H1 (cell line): ENCODE measurements around the gene ZNF791. TPM values are rescaled to one million over a fixed set of nuclear protein-coding genes. Genes with fewer than 3 reads are reported as not detected.

Source experiments
- CTCF ChIA-PET: fragments of 300-600 bp; sonication (Branson Sonifier 250); formaldehyde crosslinking; loops from one replicate; lab custom pipeline; 2021; ENCODE audit not compliant: partially characterized antibody; lab: Charles Lee
- POLR2A ChIA-PET: fragments of 300-600 bp; sonication (Branson Sonifier 250); formaldehyde crosslinking; loops from one replicate; lab custom pipeline; 2021; ENCODE audit warnings: inconsistent platforms; ENCODE audit not compliant: partially characterized antibody; lab: Charles Lee
- DNase-seq, 2 experiments: peaks; one replicate each; pipeline versions ENCODE4 v3.0.0 to v3.0.0-alpha.2; 2010 to 2022; ENCODE audit warnings: low spot score in 2 of 2, low read depth in 1 of 2, mixed read lengths in 1 of 2
- FAIRE-seq: peaks from 2 replicates; lab custom pipeline; 2011; peaks lifted over from hg19 to GRCh38; lab: Jason Lieb, UNC
- H2AFZ ChIP-seq: 2 replicates; pipeline ENCODE4 v1.8.1; 2012; ENCODE audit warnings: low read length, inconsistent platforms
- H2AK5ac ChIP-seq: 2 replicates; pipeline ENCODE4 v1.6.1; 2013; ENCODE audit warnings: low read depth, low read length
- H2BK120ac ChIP-seq: replicated peaks from 2 replicates; pipeline ENCODE3; 2013; ENCODE audit warnings: low read depth, low read length, inconsistent platforms
- H2BK12ac ChIP-seq: 2 replicates; pipeline ENCODE4 v1.6.1; 2013; ENCODE audit warnings: low read depth, low read length
- H2BK15ac ChIP-seq: 2 replicates; pipeline ENCODE4 v1.6.1; 2013; ENCODE audit warnings: low read length
- H2BK20ac ChIP-seq: 2 replicates; pipeline ENCODE4 v1.6.1; 2013; ENCODE audit warnings: low read length
- H2BK5ac ChIP-seq: 2 replicates; pipeline ENCODE4 v1.6.1; 2013; ENCODE audit warnings: low read depth, low read length
- H3K14ac ChIP-seq: 2 replicates; pipeline ENCODE4 v1.6.1; 2013; ENCODE audit warnings: inconsistent platforms; ENCODE audit not compliant: insufficient read length
- H3K18ac ChIP-seq: 2 replicates; pipeline ENCODE4 v1.6.1; 2013; ENCODE audit warnings: low read length; ENCODE audit errors: extremely low read depth
- H3K23ac ChIP-seq: 2 replicates; pipeline ENCODE4 v1.6.1; 2013; ENCODE audit warnings: inconsistent platforms; ENCODE audit not compliant: insufficient read length
- H3K23me2 ChIP-seq: 2 replicates; pipeline ENCODE4 v1.6.1; 2013; ENCODE audit warnings: low read depth, low read length
- H3K27ac ChIP-seq: 2 replicates; pipeline ENCODE4 v1.6.1; 2011; ENCODE audit warnings: low read depth, low read length, inconsistent platforms
- H3K27me3 ChIP-seq, 4 experiments: replicated peaks in 1 of 4; 1 replicate in 1 of 4; 2 replicates in 3 of 4; pipeline versions ENCODE4 v1.6.1 to v1.8.1; 2011 to 2013; ENCODE audit warnings: low read length in 3 of 4, mild to moderate bottlenecking in 3 of 4, inconsistent platforms in 2 of 4, mixed read lengths in 2 of 4, moderate library complexity in 1 of 4; ENCODE audit not compliant: control insufficient read depth in 3 of 4, insufficient read depth in 3 of 4; ENCODE audit errors: extremely low read depth in 1 of 4
- H3K36me3 ChIP-seq, 4 experiments: 2 replicates each; pipeline versions ENCODE4 v1.6.1 to v1.8.1; 2011 to 2013; ENCODE audit warnings: mild to moderate bottlenecking in 4 of 4, low read length in 3 of 4, moderate library complexity in 2 of 4, control low read depth in 1 of 4, inconsistent platforms in 1 of 4; ENCODE audit not compliant: insufficient read depth in 4 of 4, control insufficient read depth in 2 of 4
- H3K4ac ChIP-seq: replicated peaks from 2 replicates; pipeline ENCODE3; 2013; ENCODE audit warnings: low read length, low read depth, mixed read lengths, inconsistent platforms; ENCODE audit not compliant: insufficient read length
- H3K4me1 ChIP-seq, 4 experiments: replicated peaks in 1 of 4; 1 replicate in 1 of 4; 2 replicates in 3 of 4; pipeline versions ENCODE4 v1.6.1 to v1.8.1; 2011 to 2013; ENCODE audit warnings: low read length in 3 of 4, inconsistent platforms in 2 of 4, mixed read lengths in 1 of 4; ENCODE audit not compliant: insufficient read depth in 4 of 4, control insufficient read depth in 3 of 4
- H3K4me2 ChIP-seq, 2 experiments: 2 replicates each; pipeline versions ENCODE4 v1.6.1 to v1.8.1; 2011 to 2013; ENCODE audit warnings: low read depth in 2 of 2, low read length in 2 of 2, control low read depth in 1 of 2, inconsistent platforms in 1 of 2, mild to moderate bottlenecking in 1 of 2; ENCODE audit not compliant: insufficient read depth in 1 of 2
- H3K4me3 ChIP-seq, 4 experiments: fragments of 200-600, 300-600 bp in 1 of 4; sonication (generic), shearing (Covaris generic), sonication (Bioruptor Twin) in 1 of 4; 2 replicates each; pipeline versions ENCODE4 v1.5.1 to v1.8.1; 2011 to 2016; ENCODE audit warnings: low read length in 4 of 4, low read depth in 3 of 4, control low read depth in 2 of 4, inconsistent platforms in 2 of 4, mild to moderate bottlenecking in 2 of 4, mixed read lengths in 1 of 4, moderate library complexity in 1 of 4; ENCODE audit not compliant: insufficient read depth in 2 of 4; ENCODE audit errors: extremely low read depth in 1 of 4
- H3K56ac ChIP-seq: replicated peaks from 2 replicates; pipeline ENCODE3; 2013; ENCODE audit warnings: low read depth, mild to moderate bottlenecking, mixed read lengths, low read length, inconsistent platforms; ENCODE audit not compliant: insufficient read length
- H3K79me1 ChIP-seq: 2 replicates; pipeline ENCODE4 v1.6.1; 2013; ENCODE audit warnings: low read depth, low read length, control low read depth
- H3K79me2 ChIP-seq, 2 experiments: 2 replicates each; pipeline versions ENCODE4 v1.6.1 to v1.8.1; 2012 to 2013; ENCODE audit warnings: low read length in 2 of 2, mild to moderate bottlenecking in 2 of 2, inconsistent platforms in 1 of 2; ENCODE audit not compliant: insufficient read depth in 2 of 2, control insufficient read depth in 1 of 2
- H3K9ac ChIP-seq, 4 experiments: replicated peaks in 1 of 4; 1 replicate in 1 of 4; 2 replicates in 3 of 4; pipeline versions ENCODE4 v1.6.1 to v1.8.1; 2011 to 2013; ENCODE audit warnings: low read depth in 3 of 4, low read length in 3 of 4, control low read depth in 2 of 4, mild to moderate bottlenecking in 2 of 4, moderate library complexity in 2 of 4, inconsistent platforms in 1 of 4; ENCODE audit errors: extremely low read depth in 1 of 4
- H3K9me3 ChIP-seq, 2 experiments: 2 replicates each; pipeline versions ENCODE4 v1.6.1 to v1.8.1; 2012 to 2013; ENCODE audit warnings: mild to moderate bottlenecking in 2 of 2, moderate library complexity in 2 of 2, control low read depth in 1 of 2, inconsistent platforms in 1 of 2, low read depth in 1 of 2, low read length in 1 of 2, mixed read lengths in 1 of 2; ENCODE audit not compliant: insufficient read depth in 2 of 2
- H4K20me1 ChIP-seq, 2 experiments: replicated peaks in 1 of 2; 2 replicates each; pipeline versions ENCODE3 to v1.8.1; 2011 to 2013; ENCODE audit warnings: inconsistent platforms in 2 of 2, low read length in 2 of 2, mild to moderate bottlenecking in 1 of 2; ENCODE audit not compliant: insufficient read depth in 2 of 2, control insufficient read depth in 1 of 2
- H4K5ac ChIP-seq: 2 replicates; pipeline ENCODE4 v1.6.1; 2013; ENCODE audit warnings: low read length, low read depth, mixed read lengths, inconsistent platforms; ENCODE audit not compliant: insufficient read length
- H4K8ac ChIP-seq: 2 replicates; pipeline ENCODE4 v1.8.0; 2013; ENCODE audit warnings: mild to moderate bottlenecking, moderate library complexity, low read length, inconsistent platforms; ENCODE audit not compliant: insufficient read depth; ENCODE audit errors: extremely low read depth
- H4K91ac ChIP-seq: replicated peaks from 2 replicates; pipeline ENCODE3; 2013; ENCODE audit warnings: low read length, mixed read lengths, inconsistent platforms; ENCODE audit not compliant: insufficient read length
- BCL11A ChIP-seq, 2 experiments: IDR thresholded peaks; one replicate each; pipeline ENCODE4 v1.6.1; 2011; ENCODE audit warnings: low read depth in 2 of 2, low read length in 2 of 2, mild to moderate bottlenecking in 2 of 2
- CHD1 ChIP-seq: IDR thresholded peaks from 2 replicates; pipeline ENCODE4 v1.6.1; 2012; ENCODE audit warnings: low read depth, low read length, improper control_type of control experiment
- CREB1 ChIP-seq: IDR thresholded peaks from 2 replicates; pipeline ENCODE4 v1.6.1; 2012; ENCODE audit warnings: inconsistent platforms
- EZH2 ChIP-seq: fragments of 200-600 bp; sonication (generic); IDR thresholded peaks from 2 replicates; pipeline ENCODE4 v1.7.1; 2012; ENCODE audit warnings: low read depth, mild to moderate bottlenecking, moderate library complexity, low read length, inconsistent platforms; ENCODE audit not compliant: severe bottlenecking
- FOSL1 ChIP-seq: IDR thresholded peaks from 2 replicates; pipeline ENCODE4 v1.6.1; 2011; ENCODE audit warnings: mild to moderate bottlenecking, low read depth, low read length, moderate library complexity; ENCODE audit not compliant: insufficient read depth
- SIX5 ChIP-seq: IDR thresholded peaks from 2 replicates; pipeline ENCODE4 v1.6.1; 2011; ENCODE audit warnings: mild to moderate bottlenecking, low read depth, low read length
- SP4 ChIP-seq: IDR thresholded peaks from 2 replicates; pipeline ENCODE4 v1.6.1; 2012; ENCODE audit warnings: low read length, inconsistent platforms
- TBP ChIP-seq: IDR thresholded peaks from 2 replicates; pipeline ENCODE4 v1.6.1; 2011; ENCODE audit warnings: low read depth, low read length, improper control_type of control experiment
- USF2 ChIP-seq: IDR thresholded peaks from 2 replicates; pipeline ENCODE4 v1.6.1; 2011; ENCODE audit warnings: low read length, improper control_type of control experiment
- ZNF274 ChIP-seq: IDR thresholded peaks from 2 replicates; pipeline ENCODE4 v1.7.0; 2012; ENCODE audit warnings: low read length, borderline replicate concordance; ENCODE audit errors: extremely low read depth
- WGBS, 2 experiments: shearing (Covaris generic) in 1 of 2; methylation state at CpG; one replicate each; pipeline versions ENCODE4 v1.1.6 to v1.1.7; 2013 to 2015; ENCODE audit warnings: low lambda C conversion rate in 2 of 2, mixed read lengths in 2 of 2, inconsistent platforms in 1 of 2, low coverage in 1 of 2, missing lambda C conversion rate in 1 of 2; ENCODE audit not compliant: insufficient replicate concordance in 2 of 2, insufficient coverage in 1 of 2, insufficient read length in 1 of 2; ENCODE audit errors: extremely low coverage in 1 of 2, missing lambda C conversion rate in 1 of 2; 5-methylcytosine and 5-hydroxymethylcytosine counted together
- polyA plus RNA-seq, 7 experiments: library from polyadenylated mRNA; depleted of rRNA in 3 of 7; stranded (reverse) in 5 of 7; unstranded in 2 of 7; fragments of >200 nt in 5 of 7; fragments of 200-250 nt in 2 of 7; gene quantifications; 1 replicate in 5 of 7; 2 replicates in 1 of 7; 4 replicates in 1 of 7; pipeline versions ENCODE4 v1.2.1 to v1.2.3, GENCODE V29; 2011 to 2013; ENCODE audit warnings: missing spikeins in 2 of 7, mixed read lengths in 2 of 7
- total RNA-seq: library from RNA; stranded (reverse); fragmentation: NEBNext Ultra II Directional; extraction: Animal tissue kit (Norgen Biotek cat#: 25700); gene quantifications from 2 replicates; pipeline ENCODE4 v1.2.1, GENCODE V29; 2021

Gene ZNF791
- total and polyA plus RNA-seq, 2 of the 8 experiments (the other 6 are each of a cell fraction or from before 2014, with no cell fraction given), result 4.1 to 18.6 TPM

GRCh38 chr19:12629215-12629614 is 18.5 kb downstream of the ZNF791 start:
- Histone ChIP-seq H3K4me3 (0 out of 8 replicates have a peak overlapping the region, but pooled peaks of 1 of the 4 experiments have one; percentile 17), H3K79me2 (no peaks in the 10 kb centered on the region), H4K91ac (no peak overlapping the region), H3K36me3 (peaks cover 9 to 66% (median 49%) of the 10 kb centered on the region in 4 experiments), H3K79me1 (no peaks in the 10 kb centered on the region), H3K4me1 (no peaks in the 10 kb centered on the region), H4K5ac (no peak overlapping the region), H3K23ac (no peak overlapping the region), H4K8ac (no peak overlapping the region), H3K14ac (no peak overlapping the region), H3K4me2 (no peak overlapping the region), H2BK12ac (no peak overlapping the region), H3K27me3 (no peaks in the 10 kb centered on the region), H3K4ac (no peak overlapping the region), H3K9ac (no peak overlapping the region), H2BK20ac (no peak overlapping the region), H3K27ac (no peak overlapping the region), H2AK5ac (no peak overlapping the region), H2BK15ac (no peak overlapping the region), H3K9me3 (peaks cover 34 to 39% of the 10 kb centered on the region in 2 experiments), H3K23me2 (no peaks in the 10 kb centered on the region), H3K18ac (no peak overlapping the region), H3K56ac (no peak overlapping the region), H2BK120ac (no peak overlapping the region), H4K20me1 (no peaks in the 10 kb centered on the region), H2AFZ (no peak overlapping the region), H2BK5ac (no peak overlapping the region)
- ChIA-PET POLR2A (no interaction called here), CTCF (no interaction called here)
- DNase-seq (no peak), FAIRE-seq (no peak)
- 92% methylated on average over 7 of the region's 7 CpGs; no CpG with 5 or more reads in 1 of the 2 experiments for WGBS, 2 experiments
- TF ChIP-seq FOSL1, result no peak
- no peak for TF ChIP-seq EZH2
- no peak for TF ChIP-seq CREB1
- TF ChIP-seq BCL11A (IDR thresholded peaks at IDR 0.05; ENCODE audit: low read depth in 2 of 2, low read length in 2 of 2), result no peak
- no peak for TF ChIP-seq TBP
- TF ChIP-seq SIX5, result no peak
- no peak for TF ChIP-seq USF2
- no peak for TF ChIP-seq CHD1
- TF ChIP-seq SP4, result no peak
- TF ChIP-seq ZNF274, result no peak
